AG09319 (cell line): ENCODE data around the gene JAZF1.

Source experiments
- DNase-seq: peaks from one replicate; pipeline ENCODE4 v3.0.0-alpha.2; 2010; ENCODE audit warnings: low read depth; ENCODE audit errors: extremely low read depth
- CTCF ChIP-seq: IDR thresholded peaks from 2 replicates; pipeline ENCODE4 v1.5.1; 2011; ENCODE audit warnings: low read depth, mild to moderate bottlenecking, inconsistent platforms, low read length, moderate library complexity

Gene JAZF1

GRCh38 chr7:28136885-28137284 is 43.7 kb downstream of the JAZF1 start:
- no peak for DNase-seq
- TF ChIP-seq CTCF = no peak

GRCh38 chr7:28136420-28136819 is 44.2 kb downstream of the JAZF1 start:
- no peak for TF ChIP-seq CTCF
- DNase-seq = no peak

- DNase-seq = no peak
- TF ChIP-seq CTCF = no peak
Measured at GRCh38 chr7:28135760-28136159, 44.8 kb downstream of the JAZF1 start.

- no peak for DNase-seq
- no peak for TF ChIP-seq CTCF
Measured at GRCh38 chr7:28135315-28135714, 45.3 kb downstream of the JAZF1 start.

GRCh38 chr7:28133872-28134271 is 46.7 kb downstream of the JAZF1 start:
- no peak for TF ChIP-seq CTCF
- no peak for DNase-seq

- no peak for TF ChIP-seq CTCF
- DNase-seq = no peak
Measured at GRCh38 chr7:28132959-28133870, 47.4 kb downstream of the JAZF1 start.

- TF ChIP-seq CTCF = no peak
- DNase-seq = peak; percentile 48
Measured at GRCh38 chr7:28130277-28130676, 50.3 kb downstream of the JAZF1 start.
